Measurements from ENCODE around the gene ZNF385B.

ZNF385B gene

GRCh38 chr2:179454443-179455171, 406.8 kb downstream of the ZNF385B start:
- DNase-seq (ENCODE audit: low spot score) = no peak
- no peak for TF ChIP-seq CTCF (IDR thresholded peaks at IDR 0.05; ENCODE audit: extremely low read depth, missing control alignments)

DNA sequence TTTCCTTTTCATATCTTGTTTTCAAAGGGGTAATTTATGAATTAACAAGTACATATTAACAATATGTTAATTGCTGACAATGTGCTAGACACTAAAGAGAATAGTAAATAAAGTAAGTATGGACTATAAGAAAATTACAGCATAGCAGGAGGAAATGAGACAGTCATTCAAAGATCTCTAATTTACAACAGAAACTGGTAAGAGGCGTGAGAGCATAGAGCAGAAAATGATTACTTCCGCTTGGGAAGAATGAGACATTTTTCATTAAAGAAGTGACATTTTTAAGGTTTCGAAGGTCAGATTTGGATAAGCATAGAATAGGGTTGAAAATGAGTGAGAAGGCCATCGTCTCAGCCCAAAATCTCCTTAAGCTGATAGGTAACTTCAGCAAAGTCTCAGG, 412.4 kb downstream of the ZNF385B start:
- no peak for DNase-seq (ENCODE audit: low spot score)
- TF ChIP-seq CTCF (IDR thresholded peaks at IDR 0.05; ENCODE audit: extremely low read depth, missing control alignments) = no peak

DNA sequence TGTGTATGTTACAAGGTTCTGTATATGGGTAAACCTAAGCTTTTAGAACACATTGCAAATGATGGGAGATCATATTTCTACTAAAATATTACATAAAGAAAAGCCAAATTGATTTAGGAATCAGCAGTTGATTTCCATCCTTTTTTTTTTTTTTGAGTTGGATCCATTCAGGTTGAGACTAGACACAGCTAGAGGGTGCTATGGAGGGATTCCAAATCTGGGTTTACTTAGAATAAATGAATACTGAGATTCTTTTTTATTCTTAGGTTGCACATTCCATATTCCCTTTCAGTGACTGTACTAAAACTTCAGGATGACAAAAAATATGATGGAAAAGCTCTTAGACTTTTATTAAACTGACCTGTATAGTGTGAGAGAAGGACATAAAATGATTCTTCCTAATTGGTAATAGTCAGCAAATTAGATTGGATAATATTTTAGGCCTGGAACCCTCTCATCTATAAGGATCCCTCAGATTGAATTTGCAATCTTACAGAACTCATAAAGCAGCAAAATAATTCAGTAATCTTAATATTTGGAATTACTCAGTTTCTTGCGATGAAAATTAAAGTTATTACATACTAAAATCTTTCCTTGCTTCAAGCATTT, 413.5 kb downstream of the ZNF385B start:
- DNase-seq (ENCODE audit: low spot score) = no peak
- TF ChIP-seq CTCF (IDR thresholded peaks at IDR 0.05; ENCODE audit: extremely low read depth, missing control alignments) = no peak

DNA sequence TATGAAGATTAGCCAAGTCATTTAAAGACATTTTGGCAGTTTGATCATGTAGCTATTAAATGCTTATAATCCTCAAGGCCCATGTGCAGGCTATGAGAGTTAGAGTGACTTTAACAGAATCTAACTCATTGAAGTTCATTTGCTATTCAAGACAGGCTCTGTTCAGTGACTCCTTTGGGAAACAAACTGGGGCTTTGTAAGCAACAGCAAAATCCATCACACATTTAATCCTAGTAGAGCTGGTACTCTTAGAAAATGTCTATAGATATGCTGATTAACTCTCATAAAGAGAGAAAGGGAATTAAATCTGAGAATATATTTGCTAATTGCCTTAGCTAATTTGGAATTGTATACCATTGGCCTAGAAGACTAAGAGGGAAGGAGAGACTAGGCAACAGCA, 414.0 kb downstream of the ZNF385B start:
- no peak for DNase-seq (ENCODE audit: low spot score)
- no peak for TF ChIP-seq CTCF (IDR thresholded peaks at IDR 0.05; ENCODE audit: extremely low read depth, missing control alignments)

DNA sequence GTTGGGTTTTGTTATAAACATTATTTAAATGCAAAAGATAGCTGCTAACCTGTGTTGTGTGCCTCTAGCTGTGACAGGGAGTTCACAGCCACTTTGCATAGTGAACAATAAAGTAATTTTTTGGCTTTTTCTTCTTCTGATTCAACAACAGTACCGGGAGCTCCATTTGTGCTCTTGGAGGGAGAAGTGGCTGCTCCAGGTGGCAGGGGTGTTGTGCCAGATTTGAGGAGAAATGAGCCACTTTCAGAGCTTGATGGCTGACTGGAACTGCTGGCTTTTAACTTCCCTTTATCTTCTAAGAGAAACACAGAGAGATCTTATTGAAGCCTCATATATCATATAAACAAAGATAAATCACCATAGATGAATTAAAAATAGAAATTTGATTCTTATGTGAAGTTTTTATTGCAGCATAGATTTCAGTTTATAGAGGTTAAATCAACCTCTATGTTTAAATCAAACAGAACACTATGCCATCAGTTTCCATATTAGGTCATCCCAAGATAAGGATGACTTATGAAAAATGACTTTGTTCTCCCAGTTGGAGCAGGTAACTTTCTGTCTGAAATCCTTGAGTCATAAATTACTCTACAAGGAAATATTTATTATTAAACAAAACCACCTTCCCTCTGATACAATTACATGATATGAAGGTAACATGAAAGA, 414.8 kb downstream of the ZNF385B start:
- no peak for TF ChIP-seq CTCF (IDR thresholded peaks at IDR 0.05; ENCODE audit: extremely low read depth, missing control alignments)
- no peak for DNase-seq (ENCODE audit: low spot score)

GRCh38 chr2:179444056-179444455, 417.4 kb downstream of the ZNF385B start:
- DNase-seq (ENCODE audit: low spot score) = no peak
- TF ChIP-seq CTCF (IDR thresholded peaks at IDR 0.05; ENCODE audit: extremely low read depth, missing control alignments) = no peak

DNA sequence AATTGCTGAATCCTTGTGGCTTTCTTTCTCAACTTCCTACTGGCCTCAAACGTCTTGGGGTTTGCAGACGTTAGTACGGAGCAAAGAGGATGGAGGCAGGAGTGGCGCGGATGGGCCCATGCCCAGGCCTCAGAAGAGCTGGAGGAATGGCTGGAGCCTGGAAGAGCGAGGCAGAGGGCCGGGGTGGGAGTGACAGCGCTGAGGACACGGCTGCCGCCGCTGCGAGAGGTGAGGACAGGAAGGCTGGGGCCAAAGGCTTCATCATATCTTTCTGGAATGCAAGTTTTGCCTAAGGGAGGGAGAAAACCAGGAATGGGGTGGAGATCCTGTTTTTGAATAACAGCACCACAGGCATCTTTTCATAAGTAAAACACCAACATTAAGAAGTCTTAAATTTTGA, 418.2 kb downstream of the ZNF385B start:
- no peak for DNase-seq (ENCODE audit: low spot score)
- no peak for TF ChIP-seq CTCF (IDR thresholded peaks at IDR 0.05; ENCODE audit: extremely low read depth, missing control alignments)

All from GM20000 (cell line).